Nephron progenitor cell (in vitro differentiated cells): ENCODE measurements around the gene FOXP1.

Source experiments
- DNase-seq: peaks from one replicate; pipeline ENCODE4 v3.0.0; 2021
- H3K27ac Mint-ChIP-seq: 2 replicates; pipeline ENCODE4 v1.8.0; 2021; ENCODE audit warnings: mild to moderate bottlenecking, moderate library complexity, mixed read lengths
- H3K27me3 Mint-ChIP-seq: 2 replicates; pipeline ENCODE4 v1.8.0; 2021; ENCODE audit warnings: mild to moderate bottlenecking, low read depth, mixed read lengths; ENCODE audit not compliant: poor library complexity
- H3K36me3 Mint-ChIP-seq: 2 replicates; pipeline ENCODE4 v1.8.0; 2021; ENCODE audit warnings: low read depth, mixed read lengths
- H3K4me1 Mint-ChIP-seq: 2 replicates; pipeline ENCODE4 v1.8.0; 2021; ENCODE audit warnings: mixed read lengths
- H3K4me3 Mint-ChIP-seq: 2 replicates; pipeline ENCODE4 v1.8.0; 2021; ENCODE audit warnings: mild to moderate bottlenecking, moderate library complexity, mixed read lengths
- H3K9me3 Mint-ChIP-seq: 2 replicates; pipeline ENCODE4 v1.8.0; 2021; ENCODE audit warnings: mild to moderate bottlenecking, moderate library complexity, mixed read lengths
- CTCF ChIP-seq: fragments of 200-600 bp; sonication (generic); IDR thresholded peaks from 2 replicates; pipeline ENCODE4 v1.5.0; 2021; ENCODE audit warnings: antibody characterized with exemption

Gene FOXP1

GRCh38 chr3:71031914-71032521, 551.5 kb downstream of the FOXP1 start:
- no peak for DNase-seq
- H3K4me1 Mint-ChIP-seq: peaks cover 53% of the 10 kb centered on the region
- peaks cover 3% of the 10 kb centered on the region for H3K27me3 Mint-ChIP-seq
- no peak for TF ChIP-seq CTCF
- H3K4me3 Mint-ChIP-seq: no peak overlapping the region
- H3K9me3 Mint-ChIP-seq: peaks cover 29% of the 10 kb centered on the region
- no peak overlapping the region for H3K27ac Mint-ChIP-seq
- peaks cover 91% of the 10 kb centered on the region for H3K36me3 Mint-ChIP-seq

GRCh38 chr3:71031181-71031580, 552.3 kb downstream of the FOXP1 start:
- no peak for DNase-seq
- H3K4me3 Mint-ChIP-seq: no peak overlapping the region
- TF ChIP-seq CTCF: no peak
- peaks cover 54% of the 10 kb centered on the region for H3K4me1 Mint-ChIP-seq
- H3K9me3 Mint-ChIP-seq: peaks cover 29% of the 10 kb centered on the region
- H3K36me3 Mint-ChIP-seq: peaks cover 93% of the 10 kb centered on the region
- peaks cover 3% of the 10 kb centered on the region for H3K27me3 Mint-ChIP-seq
- peak overlapping the region; percentile 61 for H3K27ac Mint-ChIP-seq

- Mint-ChIP-seq H3K4me1 (peaks cover 49% of the 10 kb centered on the region), H3K36me3 (peaks cover 89% of the 10 kb centered on the region), H3K4me3 (no peak overlapping the region), H3K9me3 (peaks cover 29% of the 10 kb centered on the region), H3K27me3 (peaks cover 3% of the 10 kb centered on the region), H3K27ac (peak overlapping the region; percentile 69)
- TF ChIP-seq CTCF: no peak
- no peak for DNase-seq
These were observed 552.8 kb downstream of the FOXP1 start for GRCh38 chr3:71030748-71031147.

- Mint-ChIP-seq H3K9me3 (peaks cover 29% of the 10 kb centered on the region), H3K27ac (no peak overlapping the region), H3K27me3 (peaks cover 3% of the 10 kb centered on the region), H3K4me3 (no peak overlapping the region), H3K36me3 (peaks cover 80% of the 10 kb centered on the region), H3K4me1 (peaks cover 46% of the 10 kb centered on the region)
- no peak for TF ChIP-seq CTCF
- DNase-seq: no peak
These were observed 553.8 kb downstream of the FOXP1 start for GRCh38 chr3:71029770-71030169.

- no peak for TF ChIP-seq CTCF
- Mint-ChIP-seq H3K36me3 (peaks cover 72% of the 10 kb centered on the region), H3K27me3 (peaks cover 3% of the 10 kb centered on the region), H3K27ac (no peak overlapping the region), H3K4me1 (peaks cover 48% of the 10 kb centered on the region), H3K9me3 (peaks cover 29% of the 10 kb centered on the region), H3K4me3 (no peak overlapping the region)
- DNase-seq: no peak
These were observed 554.7 kb downstream of the FOXP1 start for GRCh38 chr3:71028802-71029201.

GRCh38 chr3:71028184-71028583, 555.3 kb downstream of the FOXP1 start:
- no peak overlapping the region for H3K4me3 Mint-ChIP-seq
- peaks cover 3% of the 10 kb centered on the region for H3K27me3 Mint-ChIP-seq
- peaks cover 71% of the 10 kb centered on the region for H3K36me3 Mint-ChIP-seq

More at GRCh38 chr3:71028184-71028583, 555.3 kb downstream of the FOXP1 start:
- H3K4me1 Mint-ChIP-seq: peaks cover 48% of the 10 kb centered on the region
- no peak for TF ChIP-seq CTCF
- no peak for DNase-seq
- no peak overlapping the region for H3K27ac Mint-ChIP-seq
- H3K9me3 Mint-ChIP-seq: peaks cover 29% of the 10 kb centered on the region
